Measurements from ENCODE around the gene WDR54.
"Not testable (repeated sequence)": the region's sequence is repeated elsewhere in the genome, so short reads cannot be mapped to it uniquely, and the experiment has no call there.

DNA sequence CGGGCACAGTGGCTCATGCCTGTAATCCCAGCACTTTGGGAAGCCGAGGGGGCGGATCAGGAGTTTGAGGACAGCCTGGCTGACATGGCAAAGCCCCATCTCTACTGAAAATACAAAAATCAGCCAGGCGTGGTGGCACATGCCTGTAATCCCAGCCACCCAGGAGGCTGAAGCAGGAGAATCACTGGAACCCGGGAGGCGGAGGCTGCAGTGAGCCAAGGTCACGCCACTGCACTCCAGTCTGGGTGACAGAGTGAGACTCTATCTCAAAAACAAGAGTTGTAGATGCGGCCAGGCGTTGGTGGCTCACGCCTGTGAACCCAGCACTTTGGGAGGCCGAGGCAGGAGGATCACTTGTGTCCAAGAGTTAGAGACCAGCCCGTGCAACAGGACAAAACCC lies 49.2 kb downstream of the WDR54 start:
- not testable (repeated sequence) for TF ChIP-seq POLR2A (IDR thresholded peaks at IDR 0.05)
- TF ChIP-seq, protein P1, sequence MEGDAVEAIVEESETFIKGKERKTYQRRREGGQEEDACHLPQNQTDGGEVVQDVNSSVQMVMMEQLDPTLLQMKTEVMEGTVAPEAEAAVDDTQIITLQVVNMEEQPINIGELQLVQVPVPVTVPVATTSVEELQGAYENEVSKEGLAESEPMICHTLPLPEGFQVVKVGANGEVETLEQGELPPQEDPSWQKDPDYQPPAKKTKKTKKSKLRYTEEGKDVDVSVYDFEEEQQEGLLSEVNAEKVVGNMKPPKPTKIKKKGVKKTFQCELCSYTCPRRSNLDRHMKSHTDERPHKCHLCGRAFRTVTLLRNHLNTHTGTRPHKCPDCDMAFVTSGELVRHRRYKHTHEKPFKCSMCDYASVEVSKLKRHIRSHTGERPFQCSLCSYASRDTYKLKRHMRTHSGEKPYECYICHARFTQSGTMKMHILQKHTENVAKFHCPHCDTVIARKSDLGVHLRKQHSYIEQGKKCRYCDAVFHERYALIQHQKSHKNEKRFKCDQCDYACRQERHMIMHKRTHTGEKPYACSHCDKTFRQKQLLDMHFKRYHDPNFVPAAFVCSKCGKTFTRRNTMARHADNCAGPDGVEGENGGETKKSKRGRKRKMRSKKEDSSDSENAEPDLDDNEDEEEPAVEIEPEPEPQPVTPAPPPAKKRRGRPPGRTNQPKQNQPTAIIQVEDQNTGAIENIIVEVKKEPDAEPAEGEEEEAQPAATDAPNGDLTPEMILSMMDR (IDR thresholded peaks at IDR 0.05): not testable (repeated sequence)

Measured in heart left ventricle (tissue), 13 donors.